ENCODE data around the gene TNS3.

GRCh38 chr7:47311891-47312290, 270.0 kb downstream of the TNS3 start:
- TF ChIP-seq CTCF (IDR thresholded peaks at IDR 0.05; ENCODE audit: insufficient read depth, low read depth, low read length) (no peak), EZH2 (IDR thresholded peaks at IDR 0.05; ENCODE audit: insufficient read depth, low read length) (no peak)
